Activated CD4-positive, alpha-beta memory T cell treated with anti-CD3 and anti-CD28 coated beads for 36 hours (primary cell): ENCODE data around the gene GNG5. TPM values are rescaled to one million over a fixed set of nuclear protein-coding genes. Genes with fewer than 3 reads are reported as not detected.
"Not testable (repeated sequence)": the region's sequence is repeated elsewhere in the genome, so short reads cannot be mapped to it uniquely, and the experiment has no call there.

Experiments
- CTCF ChIA-PET: fragments of 350-600 bp; sonication (Branson Sonifier 250); formaldehyde crosslinking; loops from one replicate; lab custom pipeline; 2021; ENCODE audit warnings: antibody characterized with exemption, inconsistent platforms; lab: Charles Lee
- POLR2A ChIA-PET: fragments of 350-600 bp; sonication (Branson Sonifier 250); formaldehyde crosslinking; loops from one replicate; lab custom pipeline; 2021; ENCODE audit warnings: antibody characterized with exemption; lab: Charles Lee
- DNase-seq: peaks from one replicate; pipeline ENCODE4 v3.0.0-alpha.2; 2020
- H3K27ac Mint-ChIP-seq: one replicate; pipeline ENCODE4 v1.8.0; 2021; ENCODE audit warnings: mixed read lengths
- H3K27me3 Mint-ChIP-seq: one replicate; pipeline ENCODE4 v1.8.0; 2021; ENCODE audit warnings: mixed read lengths
- H3K36me3 Mint-ChIP-seq: one replicate; pipeline ENCODE4 v1.8.0; 2021; ENCODE audit warnings: mixed read lengths
- H3K4me1 Mint-ChIP-seq: one replicate; pipeline ENCODE4 v1.8.0; 2021; ENCODE audit warnings: low read depth, mixed read lengths
- H3K4me3 Mint-ChIP-seq: one replicate; pipeline ENCODE4 v1.8.0; 2021; ENCODE audit warnings: mild to moderate bottlenecking, mixed read lengths
- H3K9me3 Mint-ChIP-seq: one replicate; pipeline ENCODE4 v1.8.0; 2021; ENCODE audit warnings: mixed read lengths
- intact Hi-C: fragments of 100-400 bp; cut with micrococcal nuclease; formaldehyde crosslinking; loops from one replicate; pipeline ENCODE4 v1.15.1; 2023
- total RNA-seq, 2 experiments: library from RNA; stranded (reverse); gene quantifications; one replicate each; pipeline ENCODE4 v1.2.3, GENCODE V29; 2021

GNG5 gene
- total RNA-seq, 2 experiments from 2014 or later: 139 to 143 TPM

DNA sequence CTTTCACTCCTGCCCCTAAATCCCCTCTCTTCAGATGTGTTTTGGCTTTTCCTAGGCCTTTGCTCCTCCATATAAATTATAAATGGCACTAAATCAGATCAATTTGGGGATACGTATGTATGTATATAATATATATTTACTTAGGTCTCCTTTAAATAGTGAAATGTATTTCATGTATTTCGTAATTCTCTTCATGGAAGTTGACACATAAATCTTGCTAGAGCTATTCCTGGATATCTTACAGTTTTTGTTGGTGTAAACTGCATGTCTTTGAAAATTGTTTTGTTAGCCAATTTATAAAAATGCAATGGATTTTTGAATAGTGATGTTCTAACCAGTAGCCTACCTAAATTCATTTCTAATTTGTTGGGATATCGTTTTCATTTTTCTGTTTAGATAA, 18.3 kb downstream of the GNG5 start:
- H3K27me3 Mint-ChIP-seq: no peaks in the 10 kb centered on the region
- POLR2A ChIA-PET: no interaction called here
- DNase-seq: no peak
- CTCF ChIA-PET: no interaction called here
- peaks cover 37% of the 10 kb centered on the region for H3K36me3 Mint-ChIP-seq
- H3K4me3 Mint-ChIP-seq: no peak overlapping the region
- H3K27ac Mint-ChIP-seq: no peak overlapping the region
- H3K4me1 Mint-ChIP-seq: peaks cover 19% of the 10 kb centered on the region
- intact Hi-C loops: no loop called here
- no peaks in the 10 kb centered on the region for H3K9me3 Mint-ChIP-seq

DNA sequence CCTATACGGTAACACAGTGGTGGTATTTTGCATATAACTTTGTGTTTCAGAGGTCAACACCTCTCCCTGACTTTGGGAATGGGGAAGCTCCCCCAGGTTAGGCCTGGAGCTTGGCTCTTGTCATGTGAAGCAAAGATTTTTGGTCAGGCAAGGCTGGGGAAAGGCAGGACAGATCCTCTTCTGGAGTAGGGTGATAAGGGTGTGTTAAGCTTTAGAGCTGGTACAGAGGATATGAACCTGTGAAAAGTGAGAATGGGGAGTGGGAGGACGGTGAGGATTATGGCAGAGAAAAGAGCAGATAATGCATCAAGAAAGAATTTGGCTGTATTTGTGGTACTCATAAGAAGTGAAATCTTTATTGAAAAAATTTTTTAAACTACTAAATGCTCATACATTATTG, 25.1 kb downstream of the GNG5 start:
- Mint-ChIP-seq H3K9me3 (peaks cover 7% of the 10 kb centered on the region), H3K4me3 (no peak overlapping the region), H3K27ac (no peak overlapping the region), H3K4me1 (peaks cover 42% of the 10 kb centered on the region), H3K36me3 (peaks cover 36% of the 10 kb centered on the region), H3K27me3 (peaks cover 5% of the 10 kb centered on the region)
- POLR2A ChIA-PET: interaction anchor here (1.4 to 3.9 kb wide), 3 partner anchors 23 to 92 kb away, joined by 3 to 29 read pairs (median 17); partner anchors contain the start of genes CTBS, GNG5 and SPATA1
- intact Hi-C loops: loop anchor here (2.0 kb wide), 1 partner anchor 1227 kb away; the partner anchor contains the start of gene ZNHIT6
- no peak for DNase-seq
- CTCF ChIA-PET: interaction anchor here (1.3 to 5.0 kb wide), 8 partner anchors 22 to 340 kb away, joined by 3 to 27 read pairs (median 6); partner anchors contain the start of genes GNG5, PRKACB and SPATA1

DNA sequence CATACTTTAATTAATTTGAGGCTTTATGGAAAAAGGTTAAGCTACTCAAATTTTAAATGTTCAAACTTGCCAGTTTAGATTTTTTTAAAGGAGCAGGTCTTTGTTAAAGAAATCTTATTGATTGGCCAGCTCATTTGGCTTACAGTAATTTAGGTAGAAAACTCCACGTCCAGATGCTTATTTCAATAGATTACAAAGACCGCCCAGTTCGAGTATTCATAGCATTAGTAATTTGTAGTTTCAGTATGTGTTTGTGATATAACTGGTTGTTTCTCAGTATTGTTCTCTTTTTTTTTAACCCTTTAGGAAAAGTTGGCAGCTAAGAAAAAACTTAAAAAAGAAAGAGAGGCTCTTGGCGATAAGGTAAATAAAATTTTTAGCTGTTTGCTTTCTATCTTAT, 25.7 kb downstream of the GNG5 start:
- H3K36me3 Mint-ChIP-seq: peaks cover 31% of the 10 kb centered on the region
- POLR2A ChIA-PET: interaction anchor here (0.9 to 3.9 kb wide), 5 partner anchors 16 to 125 kb away, joined by 3 to 29 read pairs (median 3); partner anchors contain the start of genes CTBS, GNG5 and SPATA1
- DNase-seq: no peak
- H3K27me3 Mint-ChIP-seq: peaks cover 8% of the 10 kb centered on the region
- CTCF ChIA-PET: interaction anchor here (0.6 to 5.0 kb wide), 15 partner anchors 23 to 339 kb away, joined by 3 to 27 read pairs (median 6); partner anchors contain the start of genes GNG5, PRKACB and SPATA1
- H3K4me1 Mint-ChIP-seq: peaks cover 37% of the 10 kb centered on the region
- H3K27ac Mint-ChIP-seq: peak overlapping the region; percentile 8
- peaks cover 7% of the 10 kb centered on the region for H3K9me3 Mint-ChIP-seq
- intact Hi-C loops: loop anchor here (2.0 kb wide), 1 partner anchor 1228 kb away; the partner anchor contains the start of gene ZNHIT6
- peak overlapping the region; percentile 57 for H3K4me3 Mint-ChIP-seq

DNA sequence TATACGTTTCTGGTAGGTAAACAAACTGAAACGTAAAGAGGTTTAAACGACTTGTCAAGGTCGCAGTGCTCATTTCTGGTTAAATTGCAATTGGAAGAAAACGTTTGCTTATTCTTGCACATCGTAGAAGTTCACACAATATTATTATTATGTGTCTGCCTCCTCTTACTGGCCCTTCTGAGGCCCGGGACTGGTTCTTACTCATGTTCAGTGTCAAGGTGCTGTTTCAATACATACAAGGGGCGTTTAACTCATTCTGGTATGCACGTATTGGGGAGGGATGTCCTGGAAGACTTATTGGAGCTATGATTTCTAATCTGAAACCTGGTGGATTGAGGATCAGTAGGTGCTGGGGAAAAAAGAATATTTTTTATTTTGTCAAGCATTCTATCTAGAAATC, 26.4 kb downstream of the GNG5 start:
- Mint-ChIP-seq H3K27me3 (peaks cover 11% of the 10 kb centered on the region), H3K4me1 (peaks cover 34% of the 10 kb centered on the region), H3K36me3 (peaks cover 28% of the 10 kb centered on the region), H3K9me3 (peaks cover 7% of the 10 kb centered on the region), H3K4me3 (peak overlapping the region; percentile 96), H3K27ac (peak overlapping the region; percentile 96)
- ChIA-PET POLR2A (interaction anchor here (0.9 to 3.9 kb wide), 5 partner anchors 16 to 126 kb away, joined by 3 to 29 read pairs (median 3); partner anchors contain the start of genes CTBS, GNG5 and SPATA1), CTCF (interaction anchor here (0.9 to 5.0 kb wide), 16 partner anchors 23 to 780 kb away, joined by 3 to 27 read pairs (median 6); partner anchors contain the start of genes C1orf52, GNG5, PRKACB and SPATA1)
- peak; percentile 34 for DNase-seq
- intact Hi-C loops: loop anchor here (1.0 to 2.0 kb wide), 7 partner anchors 26 to 1229 kb away; partner anchors contain the start of genes C1orf52, GNG5, PRKACB and SPATA1

DNA sequence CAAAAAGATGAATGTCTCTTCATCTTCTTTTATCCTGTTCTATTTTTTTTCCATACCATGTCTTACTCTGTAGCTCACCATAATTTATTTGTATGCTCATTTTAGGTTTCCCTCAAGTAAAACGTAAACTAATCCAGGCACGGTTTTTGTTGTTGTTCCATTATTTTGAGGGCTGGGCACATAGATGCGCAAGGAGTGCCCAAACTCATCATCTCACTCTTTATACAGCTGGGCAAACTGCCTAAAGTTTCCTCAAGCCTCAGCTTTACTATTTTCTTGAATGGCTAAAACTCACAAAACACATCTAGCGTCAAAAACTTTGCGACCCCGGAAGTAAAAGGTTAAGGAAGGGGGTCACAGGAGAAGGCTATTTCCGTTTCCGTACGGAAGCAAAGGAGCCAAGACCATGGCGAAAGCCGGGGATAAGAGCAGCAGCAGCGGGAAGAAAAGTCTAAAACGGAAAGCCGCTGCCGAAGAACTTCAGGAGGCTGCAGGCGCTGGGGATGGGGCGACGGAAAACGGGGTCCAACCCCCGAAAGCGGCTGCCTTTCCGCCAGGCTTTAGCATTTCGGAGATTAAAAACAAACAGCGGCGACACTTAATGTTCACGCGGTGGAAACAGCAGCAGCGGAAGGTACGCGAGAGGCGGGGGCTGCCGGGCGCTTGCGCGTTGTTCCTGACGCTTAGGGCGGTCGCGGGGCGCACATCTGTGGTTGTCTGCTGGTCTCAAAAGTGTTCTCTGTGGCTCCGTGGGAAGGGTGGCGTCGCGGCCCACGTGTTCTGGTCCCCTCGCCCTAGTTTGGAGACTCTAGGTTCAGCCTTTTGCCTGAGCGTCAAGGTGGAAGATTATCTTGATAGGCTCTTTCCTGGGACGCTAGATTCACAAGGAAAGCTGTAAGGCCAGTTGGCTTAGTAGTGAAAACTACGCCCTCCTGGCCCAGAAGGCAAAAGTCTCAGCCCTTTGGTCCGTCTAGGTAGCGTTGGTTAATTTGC, 27.2 kb downstream of the GNG5 start, which contains the start of gene RPF1:
Gene RPF1, plus strand, starts transcription at position 391 of the 993 bp plus-strand sequence. Its CDS starts 16 bp downstream, at position 407.
- H3K27me3 Mint-ChIP-seq: peaks cover 16% of the 10 kb centered on the region
- DNase-seq: peak; percentile 82
- peak within 1 kb of the TSS; percentile 96 for H3K27ac Mint-ChIP-seq
- H3K4me1 Mint-ChIP-seq: peaks cover 34% of the 10 kb centered on the region
- ChIA-PET CTCF (interaction anchor here (0.9 to 5.0 kb wide), 14 partner anchors 11 to 780 kb away, joined by 3 to 27 read pairs (median 6); partner anchors contain the start of genes C1orf52, GNG5, PRKACB and SPATA1), POLR2A (interaction anchor here (0.9 to 3.9 kb wide), 5 partner anchors 17 to 95 kb away, joined by 3 to 29 read pairs (median 4); partner anchors contain the start of genes CTBS, GNG5 and SPATA1)
- intact Hi-C loops: loop anchor here (1.0 to 2.0 kb wide), 6 partner anchors 27 to 780 kb away; partner anchors contain the start of genes C1orf52, GNG5, PRKACB and SPATA1
- H3K4me3 Mint-ChIP-seq: peak within 1 kb of the TSS; percentile 96
- H3K9me3 Mint-ChIP-seq: peaks cover 7% of the 10 kb centered on the region
- peaks cover 23% of the 10 kb centered on the region for H3K36me3 Mint-ChIP-seq

DNA sequence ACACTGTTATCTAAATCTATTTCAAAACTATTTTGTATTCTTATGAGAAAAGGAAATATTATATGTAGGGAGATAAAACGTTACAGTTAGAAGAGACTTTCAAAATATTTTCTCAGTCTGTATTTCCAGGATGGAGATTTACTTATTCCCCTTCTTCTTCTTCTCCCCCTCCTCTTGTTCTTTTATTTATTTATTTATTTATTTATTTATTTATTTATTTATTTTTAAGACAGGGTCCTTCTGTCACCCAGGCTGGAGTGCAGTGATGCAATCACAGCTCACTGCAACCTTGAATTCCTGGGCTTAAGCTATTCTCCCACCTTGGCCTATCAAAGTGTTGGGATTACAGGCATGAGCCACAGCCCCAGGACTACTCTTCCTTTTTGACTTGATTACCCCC, 30.2 kb downstream of the GNG5 start:
- Mint-ChIP-seq H3K9me3 (peaks cover 7% of the 10 kb centered on the region), H3K4me3 (no peak overlapping the region), H3K27ac (no peak overlapping the region), H3K36me3 (peaks cover 8% of the 10 kb centered on the region), H3K4me1 (peaks cover 16% of the 10 kb centered on the region), H3K27me3 (peaks cover 31% of the 10 kb centered on the region)
- intact Hi-C loops: no loop called here
- CTCF ChIA-PET: no interaction called here
- no peak for DNase-seq
- POLR2A ChIA-PET: no interaction called here

DNA sequence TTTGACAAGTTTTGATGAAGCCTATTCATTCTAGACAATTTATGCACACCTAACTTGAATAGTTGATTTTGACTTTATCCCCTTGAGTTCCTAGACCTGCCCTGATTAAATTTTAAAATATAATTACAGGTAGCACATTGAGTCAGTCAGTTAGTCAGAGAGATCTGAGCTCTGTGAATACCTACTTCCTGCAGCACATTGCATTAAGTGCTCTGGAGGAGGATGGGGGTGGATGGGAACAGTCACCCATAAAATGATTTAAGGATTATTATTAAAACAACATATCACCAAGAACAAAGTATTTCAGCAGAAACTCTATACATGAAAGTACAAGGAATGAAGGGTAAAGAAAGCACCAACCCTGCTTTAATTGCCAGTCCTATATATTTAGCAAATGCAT, 39.1 kb downstream of the GNG5 start:
- intact Hi-C loops: no loop called here
- POLR2A ChIA-PET: no interaction called here
- CTCF ChIA-PET: interaction anchor here (0.8 kb wide), 1 partner anchor 197 kb away, joined by 3 read pairs; no protein-coding TSS in a partner anchor
- no peak for DNase-seq
- Mint-ChIP-seq H3K4me3 (no peak overlapping the region), H3K36me3 (no peaks in the 10 kb centered on the region), H3K27me3 (peaks cover 29% of the 10 kb centered on the region), H3K4me1 (no peaks in the 10 kb centered on the region), H3K9me3 (no peaks in the 10 kb centered on the region), H3K27ac (no peak overlapping the region)

DNA sequence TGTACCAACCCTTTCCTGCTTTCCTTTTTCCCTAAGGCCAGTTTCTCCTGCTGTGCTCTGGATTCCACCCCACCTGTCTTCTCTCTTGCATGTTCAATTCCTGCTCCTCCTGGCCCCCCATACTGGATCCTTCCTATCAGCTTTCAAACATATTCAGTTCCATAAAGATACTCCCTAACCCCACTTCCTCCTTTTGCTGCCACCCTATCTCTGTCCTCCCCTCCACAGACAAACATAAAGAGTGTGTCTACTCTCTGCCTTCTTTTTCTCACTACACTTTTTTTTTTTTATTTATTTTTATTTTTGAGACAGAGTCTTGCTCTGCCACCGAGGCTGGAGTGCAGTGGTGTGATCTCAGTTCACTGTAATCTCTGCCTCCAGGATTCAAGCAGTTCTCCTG, 44.3 kb downstream of the GNG5 start:
- Mint-ChIP-seq H3K9me3 (no peaks in the 10 kb centered on the region), H3K4me1 (no peaks in the 10 kb centered on the region), H3K27me3 (peaks cover 13% of the 10 kb centered on the region), H3K36me3 (no peaks in the 10 kb centered on the region), H3K27ac (no peak overlapping the region), H3K4me3 (no peak overlapping the region)
- DNase-seq: no peak
- CTCF ChIA-PET: interaction anchor here (1.5 kb wide), 1 partner anchor 158 kb away, joined by 3 read pairs; no protein-coding TSS in a partner anchor
- POLR2A ChIA-PET: no interaction called here
- intact Hi-C loops: no loop called here

DNA sequence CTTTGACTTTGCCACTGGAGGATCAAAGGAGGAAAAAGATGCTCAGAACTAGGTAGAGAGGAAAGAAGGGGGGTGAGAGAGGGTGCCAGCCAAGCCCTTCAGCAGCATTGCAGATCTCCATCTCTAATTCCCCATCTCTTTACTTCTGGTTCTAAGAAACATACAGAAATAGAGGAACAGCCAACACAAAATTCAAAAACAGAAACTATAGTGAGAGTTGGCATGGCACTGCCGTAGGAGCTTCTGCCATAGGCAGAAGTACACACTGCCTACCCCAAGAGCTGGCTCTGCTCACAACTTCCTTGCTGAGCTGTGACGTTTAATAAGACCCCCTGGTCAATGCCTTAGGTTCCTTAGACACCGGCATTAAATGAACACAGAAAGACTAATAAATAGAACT, 53.9 kb downstream of the GNG5 start:
- no peak for DNase-seq
- peaks cover 2% of the 10 kb centered on the region for H3K36me3 Mint-ChIP-seq
- no peaks in the 10 kb centered on the region for H3K9me3 Mint-ChIP-seq
- CTCF ChIA-PET: interaction anchor here (1.1 to 1.4 kb wide), 3 partner anchors 27 to 301 kb away, joined by 3 to 4 read pairs (median 3); partner anchors contain the start of gene RPF1
- no peak overlapping the region for H3K27ac Mint-ChIP-seq
- intact Hi-C loops: no loop called here
- H3K27me3 Mint-ChIP-seq: peaks cover 13% of the 10 kb centered on the region
- no peak overlapping the region for H3K4me3 Mint-ChIP-seq
- no peaks in the 10 kb centered on the region for H3K4me1 Mint-ChIP-seq
- POLR2A ChIA-PET: no interaction called here

DNA sequence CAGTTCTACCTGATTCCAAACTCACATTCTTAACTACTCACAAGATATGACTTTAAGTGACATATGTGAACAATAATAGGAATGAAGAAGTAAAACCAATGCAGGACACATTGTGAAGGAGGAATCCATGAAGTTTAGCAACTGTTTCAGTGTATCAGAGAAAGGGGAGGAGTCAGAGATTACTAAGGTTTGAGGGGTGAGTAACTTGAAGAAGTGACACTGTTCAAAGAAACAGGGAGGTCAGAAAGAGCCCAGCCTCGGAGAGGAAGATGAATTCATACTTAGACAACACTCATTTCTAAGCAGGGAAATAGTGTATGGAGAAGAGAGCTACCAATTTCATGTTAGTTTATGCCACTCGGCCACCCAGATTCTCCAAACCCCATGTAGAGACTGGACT, 55.5 kb downstream of the GNG5 start:
- Mint-ChIP-seq H3K27me3 (peaks cover 13% of the 10 kb centered on the region), H3K27ac (no peak overlapping the region), H3K4me3 (no peak overlapping the region), H3K4me1 (no peaks in the 10 kb centered on the region), H3K9me3 (peaks cover under 1% of the 10 kb centered on the region), H3K36me3 (peaks cover 2% of the 10 kb centered on the region)
- DNase-seq: no peak
- intact Hi-C loops: no loop called here
- ChIA-PET CTCF (no interaction called here), POLR2A (no interaction called here)

DNA sequence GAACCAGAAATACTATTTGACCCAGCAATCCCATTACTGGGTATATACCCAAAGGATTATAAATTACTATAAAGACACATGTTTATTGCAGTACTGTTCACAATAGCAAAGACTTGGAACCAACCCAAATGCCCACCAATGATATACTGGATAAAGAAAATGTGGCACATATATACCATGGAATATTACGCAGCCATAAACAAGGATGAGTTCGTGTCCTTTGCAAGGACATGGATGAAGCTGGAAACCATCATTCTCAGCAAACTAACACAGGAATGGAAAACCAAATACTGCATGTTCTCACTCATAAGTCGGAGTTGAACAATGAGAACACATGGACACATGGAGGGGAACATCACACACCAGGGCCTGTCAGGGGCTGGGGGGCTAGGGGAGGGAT, 57.7 kb downstream of the GNG5 start:
- H3K27me3 Mint-ChIP-seq, H3K4me1 Mint-ChIP-seq, CTCF ChIA-PET, DNase-seq, H3K4me3 Mint-ChIP-seq, H3K27ac Mint-ChIP-seq, POLR2A ChIA-PET, H3K9me3 Mint-ChIP-seq, H3K36me3 Mint-ChIP-seq: not testable (repeated sequence)
- intact Hi-C loops: loop anchor here (10.0 kb wide), 1 partner anchor 944 kb away; no protein-coding TSS in a partner anchor
